HG03280 (cell line): ENCODE data around the gene PPIB.
"Not testable (repeated sequence)": the region's sequence is repeated elsewhere in the genome, so short reads cannot be mapped to it uniquely, and the experiment has no call there.

Source experiments
- ATAC-seq: cut with Tn5 transposase; IDR thresholded peaks from one replicate; pipeline ENCODE4 v1.9.1; 2021; ENCODE audit warnings: mild to moderate bottlenecking, moderate library complexity; ENCODE audit not compliant: unreplicated experiment

The PPIB gene

GRCh38 chr15:64141798-64142512 lies 20.9 kb downstream of the PPIB start:
- no peak for ATAC-seq

- ATAC-seq: no peak
These were observed 24.4 kb downstream of the PPIB start for GRCh38 chr15:64138331-64138941.

GRCh38 chr15:64137226-64137833 lies 25.5 kb downstream of the PPIB start:
- no peak for ATAC-seq

GRCh38 chr15:64136347-64136746 lies 26.5 kb downstream of the PPIB start:
- ATAC-seq: no peak

- no peak for ATAC-seq
These were observed 28.4 kb downstream of the PPIB start for GRCh38 chr15:64134345-64134829.

GRCh38 chr15:64133623-64134344 lies 29.0 kb downstream of the PPIB start:
- ATAC-seq: no peak

DNA sequence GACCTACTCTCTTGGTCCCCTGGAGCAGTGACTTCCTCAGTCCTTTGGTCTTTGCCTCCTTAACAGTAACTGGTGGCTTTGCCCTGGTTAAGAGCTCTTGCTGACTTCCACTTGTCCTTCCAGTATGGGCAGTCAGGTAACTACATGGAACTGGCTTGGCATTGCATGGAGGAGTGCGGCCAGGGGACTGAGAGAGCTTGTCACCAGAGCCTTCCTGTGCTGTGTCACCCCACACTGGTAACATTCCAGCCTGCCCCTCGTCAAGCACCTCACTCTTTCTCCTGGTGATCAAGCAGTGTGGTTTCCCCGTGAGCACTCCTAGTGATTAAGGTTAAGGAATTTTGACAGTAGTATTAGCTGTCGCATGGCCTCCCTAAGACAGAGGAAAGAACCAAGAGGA lies 30.6 kb downstream of the PPIB start:
- ATAC-seq: no peak

DNA sequence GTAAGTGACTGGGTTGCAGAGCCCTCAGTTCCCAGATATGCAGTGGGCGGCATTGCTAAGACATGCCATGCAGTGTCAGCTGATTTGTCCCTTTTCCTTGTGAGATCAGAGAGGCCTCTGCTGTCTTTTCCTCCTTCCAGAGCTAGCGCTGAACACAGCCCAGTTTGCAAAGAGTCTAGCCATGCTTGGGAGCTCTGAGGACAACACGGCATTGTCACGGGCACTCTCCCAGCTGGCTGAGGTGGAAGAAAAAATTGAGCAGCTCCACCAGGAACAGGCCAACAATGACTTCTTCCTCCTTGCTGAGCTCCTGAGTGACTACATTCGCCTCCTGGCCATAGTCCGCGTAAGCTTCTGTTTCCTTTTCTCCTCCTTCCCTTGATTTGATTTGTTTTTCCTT lies 31.3 kb downstream of the PPIB start:
- ATAC-seq: no peak

DNA sequence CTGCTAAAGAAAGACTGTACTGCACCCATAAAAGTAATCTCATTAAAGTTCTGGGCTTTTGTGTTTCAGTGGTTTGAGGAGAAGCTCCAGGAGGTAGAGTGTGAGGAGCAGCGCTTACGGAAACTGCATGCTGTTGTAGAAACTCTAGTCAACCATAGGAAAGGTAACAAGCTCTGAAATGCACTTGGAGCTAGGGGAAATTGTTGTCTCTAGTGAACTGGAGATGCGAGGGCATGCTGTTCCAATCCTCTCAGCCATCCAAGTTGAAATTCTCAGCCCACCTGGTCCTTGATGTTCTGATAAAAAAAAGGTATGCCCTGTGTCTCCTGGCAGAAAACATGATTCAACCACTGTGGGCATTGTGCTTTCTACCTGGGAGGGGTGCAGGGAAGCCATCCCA lies 32.7 kb downstream of the PPIB start:
- ATAC-seq: no peak

- no peak for ATAC-seq
These were observed 35.1 kb downstream of the PPIB start for GRCh38 chr15:64127521-64128270.

- no peak for ATAC-seq
These were observed 36.8 kb downstream of the PPIB start for GRCh38 chr15:64125978-64126377.

- ATAC-seq: no peak
These were observed 39.9 kb downstream of the PPIB start for GRCh38 chr15:64122936-64123351.

DNA sequence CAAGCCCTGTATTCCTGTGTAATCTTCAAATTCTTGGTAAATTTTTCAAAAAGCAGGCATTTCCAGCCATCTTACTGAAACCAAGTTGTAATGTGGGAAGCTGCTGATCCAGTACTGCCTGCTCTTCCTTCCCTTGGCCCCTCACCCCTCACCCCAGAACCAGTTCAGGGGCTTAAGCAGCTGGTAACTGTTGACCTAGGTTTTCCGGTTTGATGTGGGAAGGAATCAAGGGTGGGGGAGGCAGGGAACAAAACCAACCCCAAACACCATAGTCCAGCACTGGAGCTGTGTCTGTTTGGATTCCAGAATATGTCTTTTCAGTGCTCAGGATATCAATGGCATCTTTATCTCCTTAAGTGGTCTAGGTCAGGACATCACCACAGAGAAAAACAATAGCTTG lies 40.4 kb downstream of the PPIB start:
- no peak for ATAC-seq

DNA sequence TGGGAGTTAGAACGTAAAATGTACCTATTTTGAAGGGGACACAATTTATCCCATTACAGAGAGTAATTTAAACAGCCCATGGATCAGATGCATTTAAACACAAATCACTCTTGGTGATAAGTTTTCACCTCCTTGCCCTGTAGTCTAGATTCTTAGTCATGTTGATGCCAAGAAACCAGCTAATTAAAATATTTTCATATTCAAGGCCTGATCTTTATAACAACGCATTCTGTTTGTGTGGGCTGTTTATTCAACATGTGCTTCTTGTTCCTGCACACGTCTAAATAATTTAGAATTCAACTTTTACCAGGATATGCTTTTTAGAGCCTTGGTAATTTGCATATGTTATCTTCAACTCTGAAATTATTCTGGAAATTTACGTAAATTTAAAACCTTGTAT lies 41.2 kb downstream of the PPIB start:
- no peak for ATAC-seq

DNA sequence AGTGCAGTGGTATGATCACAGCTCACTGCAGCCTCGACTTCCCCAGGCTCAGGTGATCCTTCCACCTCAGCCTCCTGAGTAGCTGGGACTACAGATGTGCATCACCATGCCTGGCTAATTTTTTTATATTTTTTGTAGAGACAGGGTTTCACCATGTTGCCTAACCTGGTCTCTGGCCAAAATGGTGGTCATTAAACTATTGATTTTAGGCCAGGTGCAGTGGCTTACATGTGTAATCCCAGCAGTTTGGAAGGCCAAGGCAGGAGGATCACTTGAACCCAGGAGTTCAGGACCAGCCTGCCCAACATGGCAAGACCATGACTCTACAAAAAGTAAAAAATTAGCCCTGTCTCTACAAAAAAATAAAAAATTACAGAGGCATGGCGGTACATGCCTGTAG lies 42.5 kb downstream of the PPIB start:
- not testable (repeated sequence) for ATAC-seq

DNA sequence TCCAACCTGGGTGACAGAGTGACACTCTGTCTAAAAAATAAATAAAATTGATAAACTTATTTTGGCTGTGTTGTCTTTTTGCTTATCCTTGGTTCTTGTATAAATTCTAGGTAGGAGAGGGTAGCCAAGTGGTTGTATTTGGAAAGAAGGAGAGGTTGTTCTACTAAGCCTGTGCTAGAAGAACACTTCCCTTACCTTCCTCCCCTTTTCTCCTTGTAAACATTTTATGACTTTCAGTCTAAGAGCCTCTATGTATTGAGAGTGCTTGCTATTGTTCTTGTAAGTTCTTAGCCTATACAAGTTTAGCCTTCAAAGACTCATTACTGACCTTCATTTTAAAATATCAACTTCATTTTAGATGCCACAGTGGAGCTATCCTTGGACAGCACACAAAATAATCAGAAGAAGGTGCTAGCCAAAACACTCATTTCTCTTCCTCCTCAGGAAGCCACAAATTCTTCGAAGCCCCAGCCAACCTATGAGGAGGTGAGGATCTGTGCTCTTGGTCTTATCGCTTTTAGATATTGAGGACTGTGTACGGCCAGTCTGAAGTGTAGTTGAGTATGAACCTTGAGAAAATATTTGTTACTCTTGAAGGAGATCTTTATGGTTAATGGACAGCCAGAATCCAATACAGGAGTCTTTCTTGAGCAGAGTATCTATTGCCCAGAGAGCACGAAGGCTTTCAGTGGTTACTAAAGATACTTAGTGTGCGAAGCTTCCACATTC lies 44.9 kb downstream of the PPIB start:
- no peak for ATAC-seq

- ATAC-seq: no peak
These were observed 49.9 kb downstream of the PPIB start for GRCh38 chr15:64112904-64113303.

DNA sequence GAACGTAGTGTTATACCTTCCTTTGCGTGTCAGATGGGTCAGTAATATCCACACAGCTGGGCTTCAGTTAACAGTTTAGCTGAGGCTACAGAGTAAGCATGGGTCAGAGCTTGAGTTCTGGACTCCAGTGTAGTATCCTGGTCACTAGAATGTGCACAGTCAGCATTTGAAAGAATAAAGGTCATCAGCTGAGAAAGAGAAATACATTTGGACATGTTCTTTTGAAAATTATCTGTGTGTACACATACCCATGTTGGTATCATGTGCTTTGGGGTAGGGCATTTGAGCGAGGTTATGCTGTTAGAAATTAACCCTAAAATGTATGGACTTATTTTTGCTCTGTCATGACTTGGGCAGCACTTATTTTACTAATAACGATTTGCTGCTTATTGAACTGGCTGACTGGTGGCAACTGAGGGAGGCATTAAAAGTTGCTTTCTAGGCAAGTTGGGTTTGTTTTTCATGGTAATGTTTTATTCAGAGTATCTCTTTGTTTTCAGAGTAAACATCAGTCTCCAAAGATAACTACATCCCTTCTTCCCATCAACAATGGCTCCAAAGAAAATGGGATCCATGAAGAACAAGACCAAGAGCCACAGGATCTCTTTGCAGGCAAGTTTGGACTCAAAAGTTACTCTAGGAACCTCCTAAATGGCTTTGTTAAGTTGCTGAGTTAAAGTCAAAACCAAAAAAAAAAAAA lies 50.6 kb downstream of the PPIB start:
- ATAC-seq: no peak

GRCh38 chr15:64111679-64112050 lies 51.2 kb downstream of the PPIB start:
- ATAC-seq: no peak
